ENCODE measurements around the gene RNF224.
"Not testable (repeated sequence)": the region's sequence is repeated elsewhere in the genome, so short reads cannot be mapped to it uniquely, and the experiment has no call there.

RNF224 gene

GRCh38 chr9:137239541-137240200 is 12.4 kb downstream of the RNF224 start:
- FAIRE-seq; DNase-seq (ENCODE audit: low spot score): not testable (repeated sequence)

DNA sequence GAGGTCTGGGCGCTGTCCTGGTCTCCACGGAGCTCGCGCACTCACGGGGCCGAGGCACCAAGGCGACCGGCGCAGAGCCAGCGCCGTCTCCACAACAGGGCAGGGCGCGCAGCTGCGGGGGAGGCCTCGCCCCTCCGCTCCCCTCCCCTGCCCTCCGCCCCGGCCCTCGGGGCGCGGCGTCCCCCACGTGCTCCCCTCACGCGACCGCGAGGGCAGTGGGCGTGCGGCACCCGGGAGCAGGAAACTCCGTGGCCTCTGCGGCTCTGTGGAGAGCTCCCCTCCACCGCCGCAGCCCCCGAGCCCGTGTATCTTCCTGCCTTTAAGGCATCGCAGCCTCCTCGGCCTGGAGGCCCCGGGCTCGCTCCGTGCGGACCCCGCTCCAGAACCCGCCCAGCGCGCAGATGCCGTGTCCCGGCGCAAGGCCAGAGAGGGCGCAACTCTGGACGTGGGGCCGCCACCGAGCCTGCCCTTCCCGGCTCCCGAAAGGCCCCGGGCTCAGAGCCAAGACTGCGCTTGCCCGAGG is 13.1 kb downstream of the RNF224 start:
- FAIRE-seq (no peak), DNase-seq (ENCODE audit: low spot score) (peak; percentile 61)

DNA sequence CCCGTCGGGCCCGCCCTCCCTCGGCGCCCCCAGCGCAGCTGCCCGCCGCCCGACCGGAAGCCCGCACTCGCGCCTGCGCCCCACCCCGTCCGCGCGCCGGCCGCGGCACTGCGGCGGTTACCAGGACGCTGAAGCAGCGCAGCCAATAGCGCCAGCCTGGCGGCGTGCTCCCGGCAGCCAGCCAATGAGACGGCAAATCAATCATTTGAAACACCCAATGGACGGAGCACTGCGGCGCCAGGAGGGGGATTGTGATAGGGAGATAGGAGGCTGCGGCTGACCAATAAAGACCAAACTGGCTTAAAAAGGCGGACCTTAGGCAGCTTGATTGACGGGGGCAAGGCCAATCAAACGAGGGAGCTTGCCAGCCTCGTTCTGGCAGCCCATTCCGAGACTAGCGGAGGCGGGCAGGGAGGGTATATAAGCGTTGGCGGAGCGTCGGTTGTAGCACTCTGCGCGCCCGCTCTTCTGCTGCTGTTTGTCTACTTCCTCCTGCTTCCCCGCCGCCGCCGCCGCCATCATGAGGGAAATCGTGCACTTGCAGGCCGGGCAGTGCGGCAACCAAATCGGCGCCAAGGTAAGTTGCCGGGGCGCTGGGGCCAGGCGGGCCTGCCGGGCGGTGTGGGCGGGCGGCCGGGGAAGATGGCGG is 13.7 kb downstream of the RNF224 start, which contains the start of gene TUBB4B:
Gene TUBB4B (plus strand): TSS at position 447 of the 649 bp plus-strand sequence. CDS start 74 bp downstream, at position 521.
- DNase-seq (ENCODE audit: low spot score) = peak; percentile 98
- FAIRE-seq = peak; percentile 93

GRCh38 chr9:137241490-137242268 is 14.4 kb downstream of the RNF224 start:
- no peak for FAIRE-seq
- peak; percentile 76 for DNase-seq (ENCODE audit: low spot score)

GRCh38 chr9:137242269-137243203 is 15.2 kb downstream of the RNF224 start:
- FAIRE-seq (no peak), DNase-seq (ENCODE audit: low spot score) (no peak)

GRCh38 chr9:137243266-137243625 is 15.9 kb downstream of the RNF224 start:
- not testable (repeated sequence) for FAIRE-seq

GRCh38 chr9:137243626-137244485 is 16.6 kb downstream of the RNF224 start:
- DNase-seq (ENCODE audit: low spot score) (no peak), FAIRE-seq (peak; percentile 42)

More at GRCh38 chr9:137243266-137243625, 15.9 kb downstream of the RNF224 start:
- not testable (repeated sequence) for DNase-seq (ENCODE audit: low spot score)

GRCh38 chr9:137244486-137245449 is 17.5 kb downstream of the RNF224 start:
- FAIRE-seq = no peak
- no peak for DNase-seq (ENCODE audit: low spot score)

DNA sequence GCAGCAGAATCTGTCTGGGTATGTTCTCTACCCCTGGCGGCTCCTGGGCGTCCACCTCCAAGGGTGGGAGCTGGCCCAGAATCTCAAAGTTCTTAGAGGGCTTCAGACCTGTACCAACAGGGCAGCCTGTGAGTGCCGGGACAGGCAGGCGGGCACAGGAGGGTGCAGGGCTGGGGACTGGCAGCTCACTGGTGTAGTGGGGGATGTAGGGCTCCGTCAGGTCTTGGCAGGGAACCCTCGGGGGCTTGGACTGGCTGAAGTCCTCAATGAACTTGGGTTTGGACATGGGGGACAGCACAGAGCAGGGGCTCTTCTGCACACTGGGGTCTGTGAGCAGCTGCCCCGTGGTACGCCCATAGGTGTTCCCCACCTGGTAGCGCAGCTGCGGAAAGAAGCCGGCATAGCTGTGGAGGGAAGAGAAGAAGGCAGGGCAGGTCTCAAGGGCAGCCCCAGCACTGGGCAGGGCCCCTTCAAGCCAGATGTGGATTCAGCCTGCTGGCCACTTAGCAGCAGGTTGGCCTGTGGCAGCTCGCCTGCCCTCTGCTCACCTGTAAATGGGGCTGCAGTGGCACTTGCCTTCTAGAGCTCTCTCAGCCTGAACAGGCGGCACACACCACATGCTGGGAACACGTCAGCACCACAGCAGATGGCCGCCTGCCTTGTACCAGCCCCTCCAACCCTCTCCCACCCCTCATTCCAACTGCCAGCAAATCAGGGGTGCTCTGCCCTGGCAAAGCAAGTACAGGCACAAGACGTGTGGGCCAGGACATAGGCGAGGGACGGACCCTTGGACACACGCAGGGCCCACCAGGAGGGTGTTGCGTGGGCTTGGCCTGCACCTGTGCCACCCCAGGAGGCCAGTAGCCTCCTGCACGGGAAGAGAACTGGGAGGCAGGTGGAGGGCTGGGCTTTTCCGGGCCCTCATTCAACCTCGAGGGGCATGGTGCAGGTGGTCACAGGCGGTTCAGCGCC is 18.4 kb downstream of the RNF224 start:
- FAIRE-seq (no peak), DNase-seq (ENCODE audit: low spot score) (no peak)

- no peak for FAIRE-seq
- DNase-seq (ENCODE audit: low spot score) = no peak
These were observed 20.0 kb downstream of the RNF224 start for GRCh38 chr9:137247135-137247915.

- FAIRE-seq (no peak), DNase-seq (ENCODE audit: low spot score) (no peak)
These were observed 20.5 kb downstream of the RNF224 start for GRCh38 chr9:137247916-137248175.

GRCh38 chr9:137250329-137251193 is 23.3 kb downstream of the RNF224 start:
- DNase-seq (ENCODE audit: low spot score) (no peak), FAIRE-seq (no peak)

DNA sequence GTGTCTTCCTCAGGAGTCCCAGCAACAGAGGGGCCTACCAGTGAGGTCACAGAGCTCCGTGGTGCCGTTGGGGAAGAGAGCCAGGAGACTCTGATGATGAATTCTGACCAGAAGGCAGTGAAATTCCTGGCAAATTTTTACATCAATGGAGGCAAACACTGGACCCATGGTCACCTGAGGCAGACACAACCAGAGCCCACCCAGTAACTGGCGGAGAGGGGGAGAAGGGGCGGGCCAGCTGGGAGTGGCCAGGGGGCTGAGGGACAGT is 23.8 kb downstream of the RNF224 start, which contains the start of gene STPG3:
Gene STPG3 (plus strand): TSS at position 93 of the 268 bp plus-strand sequence. CDS start 1 bp downstream, at position 94.
- no peak for DNase-seq (ENCODE audit: low spot score)
- FAIRE-seq = no peak

GRCh38 chr9:137251490-137252268 is 24.4 kb downstream of the RNF224 start:
- DNase-seq (ENCODE audit: low spot score) (no peak), FAIRE-seq (no peak)

Data from urothelium cell line (cell line).